Measurements from ENCODE around the gene TTYH1.

TTYH1 gene

GRCh38 chr19:54420383-54421168, 5.3 kb downstream of the TTYH1 start:
- DNase-seq (ENCODE audit: extremely low spot score, insufficient read length, low read depth) (no peak), FAIRE-seq (no peak)

DNA sequence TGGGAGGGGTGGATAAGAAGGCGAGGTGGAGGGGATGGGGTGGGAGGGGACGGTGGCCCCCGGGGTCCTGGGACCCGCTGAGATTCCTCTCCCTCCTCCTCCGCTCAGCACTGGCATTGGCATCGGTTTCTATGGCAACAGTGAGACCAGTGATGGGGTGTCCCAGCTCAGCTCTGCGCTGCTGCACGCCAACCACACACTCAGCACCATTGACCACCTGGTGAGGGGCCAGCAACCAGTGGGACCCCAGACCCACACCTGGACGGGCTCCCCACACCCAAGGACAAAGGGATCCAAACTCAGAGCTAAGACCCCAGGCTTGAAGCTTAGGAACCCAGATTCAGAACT, 5.9 kb downstream of the TTYH1 start:
- no peak for DNase-seq (ENCODE audit: extremely low spot score, insufficient read length, low read depth)
- FAIRE-seq, result no peak

DNA sequence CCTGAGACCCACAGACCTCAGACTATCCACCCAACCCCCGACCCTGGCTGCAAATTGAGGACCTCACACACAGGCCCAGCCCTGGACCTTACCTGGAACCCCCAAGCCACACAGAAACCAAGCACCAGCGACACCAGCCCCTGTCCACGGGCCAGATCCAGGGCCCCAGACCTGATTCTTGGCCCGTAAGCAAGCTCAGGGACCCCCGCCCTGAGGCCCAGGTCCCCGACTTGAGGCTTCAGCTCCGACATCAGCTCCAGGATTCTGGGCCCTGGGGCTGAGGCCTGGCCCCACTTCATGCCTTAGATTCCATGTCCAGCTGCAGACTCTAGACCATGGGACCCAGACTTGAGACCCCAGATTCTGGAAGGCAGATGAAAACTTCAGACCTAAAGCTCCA, 6.3 kb downstream of the TTYH1 start:
- DNase-seq (ENCODE audit: extremely low spot score, insufficient read length, low read depth) (no peak), FAIRE-seq (no peak)

DNA sequence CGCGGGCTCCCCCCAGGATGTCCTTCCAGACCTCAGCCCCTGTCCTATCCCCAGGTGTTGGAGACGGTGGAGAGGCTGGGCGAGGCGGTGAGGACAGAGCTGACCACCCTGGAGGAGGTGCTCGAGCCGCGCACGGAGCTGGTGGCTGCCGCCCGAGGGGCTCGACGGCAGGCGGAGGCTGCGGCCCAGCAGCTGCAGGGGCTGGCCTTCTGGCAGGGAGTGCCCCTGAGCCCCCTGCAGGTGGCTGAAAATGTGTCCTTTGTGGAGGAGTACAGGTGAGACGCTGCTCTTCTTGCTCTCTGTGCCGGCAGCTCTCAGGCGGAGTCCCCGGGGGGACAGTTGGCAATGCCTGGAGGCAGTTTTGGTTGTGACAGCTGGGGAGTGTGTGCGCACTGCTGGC, 6.9 kb downstream of the TTYH1 start:
- DNase-seq (ENCODE audit: extremely low spot score, insufficient read length, low read depth) (no peak), FAIRE-seq (no peak)

DNA sequence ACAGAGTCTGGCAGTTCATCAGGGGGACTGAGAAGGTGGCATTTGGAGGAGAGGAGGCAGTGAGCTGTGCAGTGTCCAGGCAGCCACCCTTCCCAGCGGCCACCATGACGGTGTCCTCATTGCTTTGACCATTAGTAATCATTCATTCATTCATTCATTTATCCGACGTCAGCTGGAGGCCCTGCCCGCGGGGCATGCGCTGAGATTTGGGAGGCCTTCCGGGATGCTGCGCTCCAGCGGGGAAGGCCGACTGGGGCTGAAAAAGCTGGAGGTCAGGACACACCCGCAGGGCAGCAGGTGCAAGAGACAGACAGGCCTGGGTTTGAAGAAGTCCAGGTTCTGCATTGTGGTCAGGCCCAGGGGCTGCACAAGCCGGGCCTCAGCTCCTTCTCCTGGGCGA, 8.9 kb downstream of the TTYH1 start:
- no peak for FAIRE-seq

GRCh38 chr19:54424660-54425381, 9.6 kb downstream of the TTYH1 start:
- FAIRE-seq (no peak), DNase-seq (ENCODE audit: extremely low spot score, insufficient read length, low read depth) (no peak)

More for the DNA sequence above, 8.9 kb downstream of the TTYH1 start:
- DNase-seq (ENCODE audit: extremely low spot score, insufficient read length, low read depth), result no peak

GRCh38 chr19:54425382-54425723, 10.1 kb downstream of the TTYH1 start:
- no peak for FAIRE-seq
- DNase-seq (ENCODE audit: extremely low spot score, insufficient read length, low read depth), result no peak

DNA sequence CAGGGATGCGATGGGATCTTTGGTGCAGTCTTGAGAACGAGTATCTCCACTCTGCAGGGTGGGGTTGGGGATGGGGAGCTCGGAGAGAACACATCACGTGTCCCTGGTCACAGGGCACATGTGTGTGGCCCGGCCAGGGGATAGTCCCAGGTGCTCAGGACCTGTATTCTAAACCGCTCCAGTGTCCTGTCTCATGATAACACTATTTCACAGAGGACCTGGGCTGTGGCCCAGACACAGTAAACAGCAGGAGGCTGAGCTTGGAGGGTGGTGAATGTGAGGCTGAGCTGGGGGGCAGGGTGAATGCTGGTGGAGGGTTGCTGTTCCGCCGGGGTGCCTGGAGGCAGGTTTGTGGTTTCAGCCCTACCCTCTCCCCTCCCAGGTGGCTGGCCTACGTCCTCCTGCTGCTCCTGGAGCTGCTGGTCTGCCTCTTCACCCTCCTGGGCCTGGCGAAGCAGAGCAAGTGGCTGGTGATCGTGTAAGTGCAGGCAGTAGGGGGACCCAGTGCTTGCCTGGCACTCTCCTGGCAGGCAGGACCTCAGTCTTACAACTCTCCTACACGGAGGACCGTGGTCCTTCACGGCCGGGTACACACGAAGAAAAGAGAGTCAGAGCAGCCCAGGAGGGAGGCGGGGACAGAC, 11.1 kb downstream of the TTYH1 start:
- FAIRE-seq (no peak), DNase-seq (ENCODE audit: extremely low spot score, insufficient read length, low read depth) (no peak)

- FAIRE-seq, result no peak
- DNase-seq (ENCODE audit: extremely low spot score, insufficient read length, low read depth), result no peak
Measured at GRCh38 chr19:54427586-54427985, 12.3 kb downstream of the TTYH1 start.

- DNase-seq (ENCODE audit: extremely low spot score, insufficient read length, low read depth) (no peak), FAIRE-seq (no peak)
Measured at GRCh38 chr19:54428323-54429175, 13.3 kb downstream of the TTYH1 start.

DNA sequence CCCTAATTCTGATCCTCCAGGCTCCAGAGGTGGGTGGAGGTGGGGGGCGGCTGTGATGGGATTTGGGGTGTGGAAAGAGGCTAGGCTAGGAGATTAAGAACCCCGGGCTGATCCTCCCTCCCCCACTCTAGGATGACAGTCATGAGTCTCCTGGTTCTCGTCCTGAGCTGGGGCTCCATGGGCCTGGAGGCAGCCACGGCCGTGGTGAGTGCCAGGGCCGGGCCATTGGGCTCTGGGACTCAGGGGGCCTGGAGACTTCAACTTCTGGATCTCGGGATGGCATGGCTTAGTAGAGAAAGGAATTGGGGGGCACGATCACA, 13.9 kb downstream of the TTYH1 start:
- DNase-seq (ENCODE audit: extremely low spot score, insufficient read length, low read depth), result no peak
- FAIRE-seq, result no peak

DNA sequence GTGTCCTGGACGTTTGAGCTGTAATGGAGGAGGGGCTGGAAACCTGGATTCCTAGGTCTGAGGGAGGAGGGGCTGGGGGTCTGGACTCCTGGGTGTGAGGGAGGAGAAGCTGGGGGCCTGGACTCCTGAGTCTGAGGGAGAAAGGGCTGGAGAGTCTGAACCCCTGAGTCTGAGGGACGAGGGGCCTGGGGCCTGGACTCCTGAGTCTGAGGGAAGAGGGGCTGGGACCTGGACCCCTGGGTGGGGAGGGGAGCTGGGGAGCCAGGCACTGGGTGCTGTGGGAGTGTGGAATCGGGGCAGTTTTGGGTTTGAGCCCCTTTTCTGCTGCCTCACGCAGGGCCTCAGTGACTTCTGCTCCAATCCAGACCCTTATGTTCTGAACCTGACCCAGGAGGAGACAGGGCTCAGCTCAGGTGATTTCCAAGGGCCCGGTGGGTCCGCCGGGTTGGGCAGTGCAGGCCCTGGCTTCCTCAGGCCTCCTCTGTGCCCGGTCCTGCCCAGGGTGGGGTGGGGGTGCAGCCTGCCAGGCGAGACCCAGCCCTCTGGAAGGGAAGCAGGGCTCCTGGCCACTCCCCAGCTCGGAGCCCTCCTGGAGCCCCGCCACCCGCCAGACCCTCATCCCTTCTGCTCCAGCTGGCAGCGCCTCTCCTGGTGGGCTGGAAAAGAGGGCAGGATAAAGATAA, 14.4 kb downstream of the TTYH1 start:
- FAIRE-seq (no peak), DNase-seq (ENCODE audit: extremely low spot score, insufficient read length, low read depth) (no peak)

DNA sequence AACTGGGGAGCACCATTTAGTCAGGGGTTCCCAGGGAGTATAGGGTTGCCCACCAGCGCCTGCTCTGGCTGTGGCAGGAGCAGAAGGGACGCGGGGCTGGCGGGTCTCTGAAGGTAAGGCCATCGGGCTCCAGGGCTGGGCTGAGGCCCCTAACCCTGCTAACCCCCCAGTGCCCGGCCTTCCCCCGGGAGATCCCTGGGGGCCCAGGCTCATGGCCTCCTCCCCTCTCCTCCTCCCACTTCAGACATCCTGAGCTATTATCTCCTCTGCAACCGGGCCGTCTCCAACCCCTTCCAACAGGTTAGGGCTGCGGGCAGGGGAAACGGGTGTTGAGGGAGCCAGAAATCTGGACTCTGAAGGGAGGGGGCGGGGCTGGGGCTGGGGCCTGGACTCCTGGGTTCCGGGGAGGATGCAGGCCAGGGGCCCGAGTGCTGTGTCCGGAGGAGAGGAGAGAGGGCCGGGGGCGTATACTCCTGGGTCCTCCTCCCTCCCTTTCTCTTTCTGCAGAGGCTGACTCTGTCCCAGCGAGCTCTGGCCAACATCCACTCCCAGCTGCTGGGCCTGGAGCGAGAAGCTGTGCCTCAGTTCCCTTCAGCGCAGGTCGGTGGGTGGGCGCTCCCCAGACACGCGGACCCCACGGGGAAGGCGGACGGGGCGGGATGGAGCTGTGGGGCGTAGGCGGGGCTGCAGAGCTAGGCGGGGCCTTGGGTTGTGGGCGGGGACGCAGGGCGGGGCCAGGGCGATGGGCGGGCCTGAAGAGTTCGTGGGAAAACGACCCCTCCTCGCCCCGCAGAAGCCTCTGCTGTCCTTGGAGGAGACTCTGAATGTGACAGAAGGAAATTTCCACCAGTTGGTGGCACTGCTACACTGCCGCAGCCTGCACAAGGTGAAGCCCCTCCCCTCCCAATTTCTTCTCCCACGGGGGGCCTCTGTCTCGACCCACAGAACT, 15.3 kb downstream of the TTYH1 start:
- DNase-seq (ENCODE audit: extremely low spot score, insufficient read length, low read depth) (no peak), FAIRE-seq (no peak)

- no peak for DNase-seq (ENCODE audit: extremely low spot score, insufficient read length, low read depth)
- no peak for FAIRE-seq
Measured at GRCh38 chr19:54431255-54431838, 16.1 kb downstream of the TTYH1 start.

DNA sequence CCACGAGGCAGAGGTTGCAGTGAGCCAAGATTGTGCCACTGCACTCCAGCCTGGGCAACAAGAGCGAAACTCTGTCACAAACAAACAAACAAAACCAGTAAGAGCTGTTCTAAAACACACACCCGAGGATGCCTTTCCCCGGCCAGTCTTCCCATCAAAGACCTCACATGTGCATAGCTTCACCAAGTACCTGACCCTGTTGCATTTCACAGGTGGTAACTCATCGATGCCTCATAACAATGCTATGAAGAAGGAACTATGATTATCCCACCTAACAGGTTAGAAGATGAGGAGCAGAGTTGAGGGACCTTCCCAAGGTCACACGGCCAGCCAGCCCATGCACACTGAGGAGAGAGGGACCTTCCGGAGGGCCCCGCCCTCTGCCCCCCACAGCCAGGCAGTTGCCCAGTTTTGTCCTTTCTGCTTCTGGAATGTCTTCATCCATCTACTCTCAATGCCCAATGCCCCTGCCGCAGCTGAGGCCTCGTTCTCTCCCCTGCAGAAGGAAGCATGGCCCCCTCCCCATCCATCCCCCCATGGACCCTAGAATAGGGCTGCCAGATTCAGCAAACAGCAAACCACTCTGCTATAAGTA, 17.0 kb downstream of the TTYH1 start:
- DNase-seq (ENCODE audit: extremely low spot score, insufficient read length, low read depth), result no peak
- FAIRE-seq, result no peak

GRCh38 chr19:54433697-54434096, 18.4 kb downstream of the TTYH1 start:
- FAIRE-seq (no peak), DNase-seq (ENCODE audit: extremely low spot score, insufficient read length, low read depth) (no peak)

DNA sequence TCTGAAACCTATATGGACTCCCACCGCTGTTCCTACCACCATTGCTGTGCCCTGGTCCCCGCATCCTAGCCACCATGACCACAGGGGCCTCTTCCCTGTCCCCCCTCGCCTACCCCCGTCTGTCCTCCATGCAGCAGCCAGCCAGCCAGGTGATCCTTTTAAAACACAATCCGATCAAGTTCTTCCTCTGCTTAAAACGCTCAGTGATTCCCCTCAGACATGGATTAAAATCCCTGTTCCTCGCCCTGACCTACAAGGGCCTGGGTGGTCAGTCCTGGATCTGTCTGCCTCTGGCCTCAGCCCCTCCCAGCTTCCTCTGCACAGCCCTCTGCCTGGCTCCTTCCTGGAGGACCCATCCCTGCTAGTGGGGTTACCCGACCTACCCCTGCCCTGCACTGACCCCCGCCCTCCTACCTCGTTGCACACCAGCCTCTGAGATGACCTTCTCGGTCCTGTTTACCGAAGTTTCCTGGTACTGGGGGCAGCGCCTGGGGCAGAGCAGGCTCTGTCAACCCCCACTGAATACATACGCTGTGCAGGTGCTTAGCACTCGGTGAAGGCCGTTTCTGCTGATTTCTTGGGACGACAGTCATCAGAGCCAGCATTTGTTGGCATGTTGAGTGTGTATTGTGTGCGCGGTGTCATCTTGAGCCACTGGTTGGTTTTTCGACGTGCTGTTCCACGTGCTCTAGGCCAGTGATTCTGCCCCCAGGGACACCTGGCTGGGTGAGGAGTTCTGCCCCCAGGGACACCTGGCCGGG, 19.0 kb downstream of the TTYH1 start:
- DNase-seq (ENCODE audit: extremely low spot score, insufficient read length, low read depth), result no peak
- FAIRE-seq, result no peak

- DNase-seq (ENCODE audit: extremely low spot score, insufficient read length, low read depth), result no peak
- no peak for FAIRE-seq
Measured at GRCh38 chr19:54434873-54435214, 19.6 kb downstream of the TTYH1 start.
